DOHH2 (cell line): ENCODE results near the gene WWOX.

ENCODE experiments used
- CTCF ChIP-seq: fragments of 200-600 bp; sonication (generic); IDR thresholded peaks from one replicate; pipeline ENCODE4 v1.5.1; 2014; ENCODE audit warnings: antibody characterized with exemption, mild to moderate bottlenecking, low read depth, low read length; ENCODE audit not compliant: poor library complexity, severe bottlenecking
- EZH2phosphoT487 ChIP-seq: fragments of 200-600 bp; sonication (generic); IDR thresholded peaks from 2 replicates; pipeline ENCODE4 v1.6.1; 2017; ENCODE audit warnings: borderline replicate concordance, mild to moderate bottlenecking, antibody characterized with exemption, low read length, moderate library complexity, mixed read lengths

GRCh38 chr16:78647491-78647890 is 548.0 kb downstream of the WWOX start:
- TF ChIP-seq CTCF (no peak), EZH2phosphoT487 (no peak)
